ENCODE measurements around the gene HBG2.
"Not testable (repeated sequence)": the region's sequence is repeated elsewhere in the genome, so short reads cannot be mapped to it uniquely, and the experiment has no call there.

The HBG2 gene

DNA sequence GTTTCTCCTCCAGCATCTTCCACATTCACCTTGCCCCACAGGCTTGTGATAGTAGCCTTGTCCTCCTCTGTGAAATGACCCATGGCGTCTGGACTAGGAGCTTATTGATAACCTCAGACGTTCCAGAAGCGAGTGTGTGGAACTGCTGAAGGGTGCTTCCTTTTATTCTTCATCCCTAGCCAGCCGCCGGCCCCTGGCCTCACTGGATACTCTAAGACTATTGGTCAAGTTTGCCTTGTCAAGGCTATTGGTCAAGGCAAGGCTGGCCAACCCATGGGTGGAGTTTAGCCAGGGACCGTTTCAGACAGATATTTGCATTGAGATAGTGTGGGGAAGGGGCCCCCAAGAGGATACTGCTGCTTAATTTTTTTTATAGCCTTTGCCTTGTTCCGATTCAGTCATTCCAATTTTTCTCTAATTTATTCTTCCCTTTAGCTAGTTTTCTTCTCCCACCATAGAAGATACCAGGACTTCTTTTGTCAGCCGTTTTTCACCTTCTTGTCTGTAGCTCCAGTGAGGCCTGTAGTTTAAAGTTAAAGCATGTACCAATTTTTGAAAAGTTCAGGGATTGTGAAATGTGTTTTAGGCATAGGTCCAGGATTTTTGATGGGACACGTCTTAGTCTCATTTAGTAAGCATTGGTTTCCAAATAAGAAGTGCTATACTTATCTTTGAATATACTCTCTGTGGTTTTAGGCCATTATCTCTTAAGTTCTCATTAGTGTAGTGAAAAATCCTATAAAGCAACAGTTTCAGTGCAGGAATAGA lies at the start of gene HBG2:
HBG2 (minus strand) TSS at position 136 of the 768 bp plus-strand sequence; CDS start at position 83, 53 bp downstream.
- not testable (repeated sequence) for DNase-seq

- no peak for DNase-seq
These were observed 49.5 kb upstream of the HBG2 start for GRCh38 chr11:5304046-5304445.

DNA sequence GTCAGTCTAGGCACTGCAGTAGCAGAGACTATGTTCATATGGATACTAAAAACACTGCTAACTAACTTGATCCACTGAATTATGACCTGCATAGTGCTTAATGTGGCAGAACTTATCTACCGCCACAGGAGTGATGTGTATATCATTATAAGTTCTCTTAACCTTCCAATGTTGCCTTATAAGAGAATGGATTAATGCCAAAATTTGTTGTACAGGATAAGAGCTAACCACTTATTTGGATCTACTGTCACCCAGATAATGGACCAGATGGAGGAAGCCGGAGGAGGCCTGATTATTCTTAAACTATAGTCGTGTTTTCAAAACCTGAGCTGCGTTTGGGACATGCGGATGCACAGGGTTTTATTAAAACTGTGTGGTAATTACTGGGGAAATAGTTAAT lies 49.0 kb upstream of the HBG2 start:
- no peak for DNase-seq

- DNase-seq, result no peak
These were observed 47.3 kb upstream of the HBG2 start, which contains the start of gene OR51B4 for GRCh38 chr11:5301846-5302245. TSS of gene OR51B4 (minus strand) at chr11:5301946. CDS start at chr11:5301946, 0 bp downstream.

DNA sequence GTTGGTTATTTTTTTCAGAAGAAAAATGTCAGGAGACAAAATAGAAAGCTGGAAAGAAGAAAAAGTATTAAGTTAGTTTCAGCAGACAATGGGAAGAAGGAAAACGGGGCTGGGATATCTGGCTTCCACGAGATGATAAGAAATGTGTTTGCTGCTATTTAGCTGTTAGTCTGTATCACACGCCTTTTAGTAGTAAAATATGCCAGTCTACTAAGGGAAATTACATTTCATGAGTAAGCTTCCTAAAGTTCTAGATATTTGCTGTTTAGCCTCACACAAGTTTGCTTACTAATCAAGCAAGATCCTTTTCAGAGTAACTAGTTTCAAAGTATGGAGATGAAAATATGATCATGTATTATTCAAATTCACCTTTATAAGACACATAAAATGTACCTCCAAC lies 45.7 kb upstream of the HBG2 start:
- no peak for DNase-seq

DNA sequence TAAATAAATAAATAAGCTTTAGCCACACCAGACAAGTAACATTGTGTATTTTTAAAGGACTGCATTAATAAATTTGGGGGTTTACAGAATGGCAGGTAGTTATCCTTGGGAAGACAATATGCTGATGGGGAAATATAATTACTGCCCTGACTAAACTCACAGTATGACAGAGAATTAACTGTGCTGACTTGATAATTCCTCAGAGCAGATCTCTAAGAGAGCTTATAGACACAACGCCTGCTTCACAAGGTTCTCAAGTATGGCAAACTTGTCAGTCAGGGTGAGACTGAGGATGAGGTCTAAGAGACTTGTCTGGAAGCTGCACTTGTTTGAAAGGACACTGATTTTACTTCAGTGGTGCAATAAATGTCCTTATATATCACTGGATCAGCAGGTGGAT lies 43.9 kb upstream of the HBG2 start:
- DNase-seq, result no peak

- no peak for DNase-seq
These were observed 43.2 kb upstream of the HBG2 start for GRCh38 chr11:5297721-5298323.

- DNase-seq, result not testable (repeated sequence)
These were observed 39.9 kb upstream of the HBG2 start for GRCh38 chr11:5294342-5294995.

DNA sequence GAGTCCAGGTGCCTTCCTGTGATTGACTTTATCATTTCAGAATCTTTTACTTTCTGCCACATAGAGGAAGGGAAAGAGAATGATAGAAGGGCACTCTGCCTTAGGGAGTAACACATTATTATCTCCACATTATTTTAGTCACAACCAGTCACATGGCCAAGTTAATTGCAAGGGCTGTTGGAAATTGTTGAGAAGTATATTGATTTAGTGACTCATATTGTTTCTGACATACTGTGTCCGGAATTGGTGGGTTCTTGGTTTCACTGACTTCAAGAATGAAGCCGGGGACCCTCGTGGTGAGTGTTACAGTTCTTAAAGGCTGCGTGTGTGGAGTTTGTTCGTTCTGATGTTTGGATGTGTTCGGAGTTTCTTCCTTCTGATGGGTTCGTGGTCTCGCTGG lies 38.4 kb upstream of the HBG2 start:
- no peak for DNase-seq

DNA sequence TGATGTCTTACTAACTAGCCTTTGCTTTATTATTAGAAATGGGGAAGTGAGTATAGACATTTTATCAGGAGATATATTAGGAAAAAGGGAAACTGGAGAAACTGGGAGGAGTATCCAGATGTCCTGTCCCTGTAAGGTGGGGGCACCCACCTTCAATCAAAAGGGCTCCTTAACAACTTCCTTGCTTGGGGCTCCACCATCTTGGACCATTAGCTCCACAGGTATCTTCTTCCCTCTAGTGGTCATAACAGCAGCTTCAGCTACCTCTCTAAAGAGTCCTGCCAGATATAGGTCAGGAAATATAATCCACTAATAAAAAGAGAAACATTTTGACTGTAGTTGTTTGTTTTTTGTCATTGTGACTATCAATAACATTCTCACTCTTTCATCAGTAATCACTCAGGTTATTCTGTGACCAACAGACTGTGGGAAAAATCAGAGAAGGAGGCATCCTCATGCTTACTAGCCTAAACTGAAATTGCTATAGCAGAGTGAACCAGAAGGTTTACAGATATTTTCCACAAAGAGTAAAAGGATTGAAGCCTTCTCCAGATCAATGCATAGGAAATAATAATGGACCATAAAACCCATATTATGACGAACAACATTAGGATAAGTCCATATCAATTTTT lies 36.7 kb upstream of the HBG2 start:
- no peak for DNase-seq

DNA sequence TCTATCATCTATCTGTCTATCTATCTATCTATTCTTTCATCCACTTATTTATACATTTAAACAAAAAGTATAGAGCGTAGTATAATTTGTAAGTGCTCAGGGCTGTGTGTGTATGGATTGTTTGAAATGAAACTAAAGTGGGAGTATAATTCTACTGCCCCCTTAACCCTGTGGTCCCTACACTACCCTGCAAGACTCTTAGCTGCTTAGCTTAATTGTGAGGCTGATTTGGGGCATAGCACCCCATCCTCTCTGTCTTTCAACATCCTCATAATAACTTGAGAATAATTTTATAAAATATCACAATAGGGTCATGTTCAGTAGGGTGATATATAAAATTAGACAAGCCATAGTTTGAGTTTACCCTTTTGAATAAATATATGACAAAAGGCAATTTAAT lies 35.5 kb upstream of the HBG2 start:
- DNase-seq, result no peak

DNA sequence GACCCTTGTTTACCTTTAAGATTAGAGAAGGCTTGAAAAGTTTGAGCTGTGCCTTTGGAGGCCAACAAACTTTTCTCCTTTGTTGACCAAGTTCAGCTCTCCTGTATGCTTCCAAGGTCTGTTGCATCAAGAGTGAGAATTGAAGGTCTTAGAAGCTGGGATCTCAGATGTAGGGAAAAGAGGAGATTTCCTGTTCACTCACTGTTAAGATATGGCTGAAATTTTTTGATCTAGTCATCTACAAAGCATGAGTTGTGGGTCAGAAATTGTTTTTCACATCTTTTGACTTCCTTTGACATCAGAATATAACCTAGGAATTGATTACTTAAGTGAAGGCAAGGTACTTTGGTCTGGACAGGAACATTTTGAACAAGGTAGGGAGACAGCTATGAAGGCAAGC lies 35.1 kb upstream of the HBG2 start:
- no peak for DNase-seq

GRCh38 chr11:5288906-5289550 lies 34.4 kb upstream of the HBG2 start:
- DNase-seq, result no peak

- no peak for DNase-seq
These were observed 33.7 kb upstream of the HBG2 start for GRCh38 chr11:5288108-5288905.

GRCh38 chr11:5286901-5287300 lies 32.3 kb upstream of the HBG2 start:
- DNase-seq, result no peak

DNA sequence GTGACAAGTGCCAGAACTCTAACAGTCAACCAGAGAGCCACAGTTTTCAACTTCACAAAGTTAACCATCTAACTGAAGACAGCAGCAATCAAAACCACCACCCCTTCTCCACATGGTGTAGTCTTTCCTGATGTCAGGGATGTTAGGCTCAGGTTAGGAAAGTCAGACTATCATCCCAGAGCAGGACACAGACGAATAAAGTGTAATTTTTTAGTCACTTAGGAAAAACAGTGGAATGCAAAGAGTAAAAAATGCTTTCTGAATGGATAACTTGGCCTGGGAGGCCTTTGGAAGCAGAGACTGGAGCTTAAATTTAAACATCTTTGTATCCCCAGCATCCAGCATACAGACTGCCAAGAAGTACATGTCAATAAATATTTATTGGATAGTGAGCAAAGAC lies 31.8 kb upstream of the HBG2 start:
- DNase-seq, result no peak

GRCh38 chr11:5285703-5286340 lies 31.2 kb upstream of the HBG2 start:
- DNase-seq, result no peak

GRCh38 chr11:5284637-5285036 lies 30.1 kb upstream of the HBG2 start:
- no peak for DNase-seq

- DNase-seq, result no peak
These were observed 29.3 kb upstream of the HBG2 start for GRCh38 chr11:5283882-5284281.

DNA sequence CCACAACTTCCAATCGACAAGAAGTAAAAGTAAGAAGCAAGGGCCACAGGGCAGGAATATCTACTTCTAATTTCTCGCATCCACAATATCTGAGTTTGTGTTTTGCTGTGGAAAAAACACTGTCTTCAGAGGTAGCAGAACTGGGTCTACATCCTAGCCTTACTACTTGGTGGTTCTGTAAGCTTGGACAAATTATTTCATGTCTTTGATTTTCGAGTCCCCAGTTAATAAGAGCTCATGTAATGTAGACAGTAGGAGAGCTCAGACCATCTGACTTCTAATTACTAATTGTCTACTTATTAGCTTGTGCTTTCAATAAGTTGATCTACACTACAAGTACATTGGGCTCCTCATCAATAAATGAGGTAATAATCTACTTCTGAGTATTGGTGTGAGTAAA lies 28.5 kb upstream of the HBG2 start:
- no peak for DNase-seq

DNA sequence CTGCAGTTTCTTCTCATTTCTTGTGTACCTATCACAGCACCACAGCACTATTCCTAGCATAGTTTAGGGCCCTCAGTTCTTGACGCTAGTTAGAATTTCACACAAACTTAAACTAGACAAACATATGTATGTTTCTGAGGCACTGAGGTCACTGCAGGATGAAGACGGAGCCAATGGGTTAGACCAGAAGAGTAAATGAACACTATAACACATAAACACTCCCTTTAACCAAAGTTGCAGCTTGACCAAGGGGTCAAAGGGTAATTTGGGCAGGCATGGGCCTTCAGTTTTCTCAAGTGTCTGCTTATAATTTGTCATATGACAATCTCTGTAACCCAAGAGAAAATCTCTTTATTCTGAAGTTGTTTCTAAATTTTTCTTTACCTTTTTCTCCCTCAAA lies 28.0 kb upstream of the HBG2 start:
- no peak for DNase-seq

DNA sequence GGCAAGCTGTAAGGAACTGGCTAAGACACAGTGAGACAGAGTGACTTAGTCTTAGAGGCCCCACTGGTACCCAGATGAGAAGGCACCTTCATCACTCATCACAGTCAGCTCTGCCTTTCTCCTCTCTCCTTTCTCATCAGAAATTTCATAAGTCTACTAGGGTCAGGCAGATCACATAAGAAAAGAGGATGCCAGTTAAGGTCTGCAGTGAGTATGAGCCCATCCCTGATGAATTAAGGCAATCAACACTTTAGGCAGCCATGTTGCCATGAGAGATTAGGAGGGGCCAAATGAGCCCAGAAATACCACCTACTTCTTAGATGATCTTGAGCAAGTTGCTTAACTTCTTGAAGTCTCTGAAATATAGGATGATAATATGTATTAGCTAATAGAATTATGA lies 27.0 kb upstream of the HBG2 start:
- no peak for DNase-seq

Measured in CD4-positive, alpha-beta T cell treated with Interleukin-17A for 1 hour (primary cell).